ENCODE data around the gene ENTPD1.
"Not testable (repeated sequence)": the region's sequence is repeated elsewhere in the genome, so short reads cannot be mapped to it uniquely, and the experiment has no call there.

Gene ENTPD1

DNA sequence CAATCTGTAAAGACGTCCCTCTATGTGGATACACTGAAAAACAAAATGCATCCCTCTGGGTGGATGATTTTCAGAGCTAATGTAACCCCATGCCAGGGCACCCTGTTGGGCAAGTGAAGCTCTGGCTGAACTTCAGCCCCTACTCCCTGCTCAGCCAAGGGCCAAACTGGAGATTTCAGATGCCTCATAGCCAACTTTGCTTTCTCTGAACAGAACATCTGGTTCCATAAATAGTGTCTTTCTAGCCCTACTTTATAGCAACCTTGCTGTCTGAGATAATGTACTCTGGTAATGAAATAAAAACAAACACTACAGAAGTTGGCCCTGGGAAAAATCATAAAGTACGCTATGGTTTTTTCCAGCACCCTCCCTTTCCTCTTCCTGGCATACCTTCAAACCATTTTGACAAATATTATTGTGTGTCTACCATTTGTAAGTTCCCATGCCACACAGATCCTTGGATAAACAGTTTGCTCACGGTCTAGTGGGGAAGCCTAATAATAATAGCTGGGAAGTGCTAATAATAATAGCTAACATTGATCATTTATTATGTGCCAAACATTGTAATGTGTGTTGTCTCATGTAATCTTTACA, 3.4 kb downstream of the ENTPD1 start:
- DNase-seq (ENCODE audit: low read depth), result no peak

DNA sequence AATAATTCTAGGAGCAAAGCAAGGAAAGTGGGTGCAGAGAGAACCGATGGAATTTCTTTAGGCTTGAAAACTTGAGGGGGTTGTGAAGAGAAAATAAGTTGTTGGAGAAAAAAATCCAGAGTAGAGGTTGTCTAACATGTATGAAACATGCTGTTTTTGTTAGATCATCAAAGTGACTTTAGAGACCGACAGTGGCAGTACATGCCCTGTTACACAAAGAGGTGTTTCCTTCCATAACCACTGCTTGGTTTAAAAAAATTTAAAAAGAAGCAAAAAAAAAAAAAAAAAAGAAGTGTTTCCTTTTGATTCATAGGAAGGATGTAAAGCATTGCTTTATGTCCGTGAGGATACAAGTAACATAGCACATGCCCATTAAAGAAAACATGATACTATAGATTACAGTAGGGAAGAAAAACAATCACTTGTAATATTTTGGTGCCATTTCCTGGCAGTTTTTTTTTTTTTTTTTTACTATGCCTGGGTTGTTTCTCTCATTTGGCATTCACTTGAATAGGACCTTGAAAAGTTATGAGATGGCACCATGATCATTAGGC, 6.1 kb downstream of the ENTPD1 start:
- DNase-seq (ENCODE audit: low read depth), result no peak

DNA sequence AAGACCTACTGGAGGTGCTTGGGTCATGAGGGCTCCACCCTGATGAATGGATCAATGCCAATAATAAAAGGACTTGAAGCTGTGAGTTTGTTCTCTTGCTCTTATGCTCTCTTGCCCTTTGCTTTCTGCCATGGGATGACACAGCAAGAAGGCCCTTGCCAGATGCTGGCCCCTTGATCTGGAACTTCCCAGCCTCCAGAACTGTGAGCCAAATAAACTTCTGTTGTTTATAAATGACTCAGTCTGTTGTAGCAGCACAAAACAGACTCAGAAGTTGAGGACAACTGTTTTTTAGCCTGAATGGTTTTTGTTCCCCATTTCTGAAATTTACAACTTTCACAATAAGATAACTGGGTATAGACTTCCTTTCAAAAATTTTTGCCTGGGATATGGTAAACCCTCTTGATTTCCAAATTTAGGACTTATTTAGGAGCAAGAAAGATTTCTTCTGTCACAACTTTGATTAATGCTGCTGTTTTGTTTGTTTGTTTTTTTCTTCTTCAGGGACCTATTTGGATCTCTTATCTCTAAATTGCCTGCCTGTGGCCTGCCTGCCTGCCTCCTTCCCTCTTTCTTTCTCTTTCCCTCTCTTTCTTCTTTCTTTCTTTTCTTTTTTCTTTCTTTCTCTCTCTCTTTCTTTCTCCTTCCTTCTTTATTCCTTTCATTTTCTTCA, 12.1 kb downstream of the ENTPD1 start:
- DNase-seq (ENCODE audit: low read depth), result no peak

DNA sequence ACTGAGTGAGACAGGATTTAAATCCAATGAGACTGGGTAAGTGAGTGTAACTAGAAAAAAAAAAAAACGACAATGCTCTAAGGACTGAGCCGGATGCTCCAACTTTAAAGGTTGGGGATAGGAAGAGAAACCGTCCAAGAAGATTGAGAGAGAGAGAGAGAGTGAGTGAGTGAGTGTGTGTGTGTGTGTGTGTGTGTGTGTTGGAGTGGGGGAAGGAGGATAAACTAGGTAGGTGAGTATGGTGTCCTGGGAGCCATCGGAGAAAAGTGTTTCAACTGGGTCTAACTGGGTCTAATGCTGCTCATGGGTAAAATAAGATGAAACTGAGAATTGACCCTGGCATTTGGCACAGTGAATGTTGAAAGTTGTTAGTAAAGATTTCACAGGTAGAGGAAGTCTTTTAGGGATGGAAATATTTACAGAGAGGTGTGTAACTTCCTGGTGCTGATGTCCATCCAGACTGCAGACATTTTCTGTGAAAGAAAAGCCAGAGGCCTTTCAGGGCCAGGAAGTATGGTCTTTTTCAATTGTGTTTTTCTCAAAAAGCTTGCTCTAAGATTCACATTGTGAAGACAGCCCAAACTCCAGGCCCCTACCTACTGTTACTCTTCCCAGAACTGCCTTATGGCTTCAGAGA, 14.2 kb downstream of the ENTPD1 start:
- no peak for DNase-seq (ENCODE audit: low read depth)

DNA sequence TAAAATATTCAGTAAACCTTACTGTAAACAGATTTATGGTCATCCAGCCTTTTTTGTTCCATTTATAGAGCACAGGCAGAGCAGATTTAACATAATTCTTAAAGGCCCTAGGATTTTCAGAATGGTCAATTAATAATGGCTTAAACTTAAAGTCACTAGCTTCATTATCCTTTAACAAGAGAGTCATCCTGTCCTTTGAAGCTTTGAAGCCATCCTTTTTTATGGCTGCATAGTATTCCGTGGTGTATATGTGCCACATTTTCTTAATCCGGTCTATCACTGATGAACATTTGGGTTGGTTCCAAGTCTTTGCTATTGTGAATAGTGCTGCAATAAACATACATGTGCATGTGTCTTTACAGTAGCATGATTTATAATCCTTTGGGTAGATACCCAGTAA, 17.5 kb downstream of the ENTPD1 start:
- not testable (repeated sequence) for DNase-seq (ENCODE audit: low read depth)

DNA sequence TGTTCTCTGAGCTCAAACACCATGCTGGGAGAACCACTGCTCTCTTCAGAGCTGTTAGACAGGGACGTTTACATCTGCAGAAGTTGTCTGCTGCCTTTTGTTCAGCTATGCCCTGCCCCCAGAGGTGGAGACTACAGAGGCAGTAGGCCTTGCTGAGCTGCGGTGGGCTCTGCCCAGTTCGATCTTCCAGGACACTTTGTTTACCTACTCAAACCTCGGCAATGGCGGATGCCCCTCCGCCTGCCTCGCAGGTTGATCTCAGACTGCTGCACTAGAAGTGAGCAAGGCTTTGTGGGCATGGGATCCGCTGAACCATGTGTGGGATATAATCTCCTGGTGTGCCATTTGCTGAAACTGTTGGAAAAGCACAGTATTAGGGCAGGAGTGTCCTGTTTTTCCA, 21.7 kb downstream of the ENTPD1 start:
- not testable (repeated sequence) for DNase-seq (ENCODE audit: low read depth)

DNA sequence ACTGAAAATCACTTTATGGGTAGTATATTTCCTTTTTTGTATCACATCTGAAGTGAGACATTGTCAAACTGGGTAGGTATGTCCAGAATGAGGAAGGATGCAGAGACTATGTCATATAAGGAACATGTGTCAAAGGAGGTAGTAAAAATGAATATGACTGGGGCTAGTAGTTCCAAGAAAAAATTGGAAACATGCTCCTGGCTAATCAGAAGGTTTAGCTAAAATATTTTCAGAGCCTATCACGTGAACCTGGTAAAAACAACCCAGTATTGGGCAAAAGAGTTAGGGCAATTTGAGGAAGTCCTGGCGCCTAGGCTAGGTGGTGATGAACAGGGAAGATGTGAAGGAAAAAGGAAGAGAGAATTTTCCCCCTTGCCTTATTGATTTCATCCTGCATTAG, 26.4 kb downstream of the ENTPD1 start:
- DNase-seq (ENCODE audit: low read depth), result no peak

DNA sequence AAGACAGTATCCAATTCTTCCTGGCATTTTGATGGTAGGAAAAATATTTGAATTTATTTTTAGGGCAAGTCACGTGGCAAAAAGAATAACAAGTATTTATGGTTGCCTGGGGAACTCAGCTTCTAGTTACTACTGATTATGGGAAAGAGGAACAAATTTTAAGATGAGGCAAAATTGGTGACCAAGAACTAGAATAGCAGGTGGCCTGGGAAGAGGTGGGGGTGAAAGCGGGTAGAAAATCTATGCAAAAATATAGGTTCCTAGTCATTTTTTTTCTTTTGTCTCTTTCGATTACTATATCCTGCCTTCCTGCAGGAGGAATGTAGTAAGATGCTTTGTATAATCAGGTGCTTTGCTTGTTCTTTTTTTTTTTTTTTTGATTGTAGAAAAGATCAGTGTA, 27.8 kb downstream of the ENTPD1 start:
- no peak for DNase-seq (ENCODE audit: low read depth)

DNA sequence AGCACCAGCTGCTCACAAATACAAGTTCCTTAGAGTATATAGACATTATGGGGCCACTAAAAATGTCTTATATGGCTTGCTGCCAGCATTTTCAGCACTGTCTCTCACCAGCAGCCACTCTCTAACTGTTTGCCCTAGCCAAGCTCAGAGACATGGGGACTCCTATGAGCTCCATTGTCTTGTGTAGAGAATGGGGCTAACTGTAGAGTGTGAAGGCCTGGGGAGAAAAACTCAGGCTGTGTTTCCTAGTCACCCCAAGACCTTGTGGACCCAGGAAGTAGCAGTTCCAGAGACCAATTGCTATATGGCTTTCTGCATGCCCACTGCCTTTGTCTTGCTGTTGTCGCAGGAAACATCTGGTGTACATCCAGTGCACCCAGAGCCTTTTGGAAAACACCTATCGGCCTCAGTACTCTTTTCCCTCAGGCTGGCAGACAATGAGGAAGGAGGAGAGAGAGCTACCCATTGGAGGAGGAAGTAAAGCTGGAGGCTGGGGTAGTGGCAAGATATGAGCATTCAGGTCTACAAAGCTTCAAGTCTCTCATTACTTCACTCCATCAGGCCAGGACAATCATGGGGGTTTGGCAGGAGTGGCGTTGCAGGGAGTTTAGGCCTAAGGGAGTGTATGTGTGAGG, 28.4 kb downstream of the ENTPD1 start:
- DNase-seq (ENCODE audit: low read depth), result no peak

DNA sequence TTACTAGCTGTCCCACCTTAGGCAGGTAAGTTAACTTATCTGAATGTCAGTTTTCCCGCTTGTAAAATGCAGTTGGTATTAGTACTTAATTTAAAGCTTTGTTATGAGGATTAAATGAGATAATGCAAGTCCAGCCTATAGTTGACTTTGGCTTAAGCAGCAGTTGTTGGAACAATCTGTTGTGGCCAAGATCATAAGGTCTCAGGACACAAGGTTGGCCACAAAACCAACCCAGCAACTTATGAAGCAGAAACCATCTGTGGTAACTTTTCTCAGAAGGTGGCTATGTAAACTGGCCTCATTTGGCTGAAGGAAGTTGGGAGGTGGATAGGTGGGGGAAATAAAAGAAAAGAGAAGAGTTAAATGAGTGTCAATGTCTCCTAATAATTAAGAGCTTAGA, 29.4 kb downstream of the ENTPD1 start:
- no peak for DNase-seq (ENCODE audit: low read depth)

DNA sequence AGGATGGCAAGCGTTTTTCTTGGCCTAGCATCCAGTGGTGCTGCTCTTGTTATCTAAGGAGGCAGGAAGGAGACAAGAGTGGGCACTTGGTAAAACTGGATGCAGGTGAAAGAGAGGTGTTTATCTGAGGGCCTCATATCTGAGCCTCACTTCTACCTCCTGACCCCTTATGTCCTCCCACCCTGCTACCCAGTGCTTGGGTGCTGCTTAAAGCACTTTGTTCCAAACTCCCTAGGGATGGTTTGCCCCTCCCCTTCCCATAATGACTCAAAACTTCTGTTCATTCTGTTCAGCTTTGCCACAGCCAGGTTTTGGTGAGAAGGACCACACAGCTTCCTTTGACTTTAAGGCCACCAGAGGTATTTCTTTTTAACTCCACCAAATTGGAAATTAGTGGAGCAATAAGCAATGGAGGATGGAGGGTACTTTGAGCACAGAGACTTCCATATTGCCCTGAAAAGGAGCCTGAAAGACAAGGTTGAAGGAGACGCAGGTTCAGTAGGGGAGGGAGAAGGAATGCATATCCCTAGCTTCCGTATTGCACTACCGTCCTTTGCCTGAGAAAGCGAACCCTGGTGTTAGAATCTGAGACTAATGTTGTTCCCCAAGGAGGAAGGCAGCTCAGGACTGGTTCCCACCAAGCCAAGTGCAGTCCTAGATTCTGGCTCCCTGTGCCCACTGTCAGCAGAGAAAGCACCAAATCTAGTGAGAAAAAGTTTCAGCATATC, 30.1 kb downstream of the ENTPD1 start:
- DNase-seq (ENCODE audit: low read depth), result no peak

DNA sequence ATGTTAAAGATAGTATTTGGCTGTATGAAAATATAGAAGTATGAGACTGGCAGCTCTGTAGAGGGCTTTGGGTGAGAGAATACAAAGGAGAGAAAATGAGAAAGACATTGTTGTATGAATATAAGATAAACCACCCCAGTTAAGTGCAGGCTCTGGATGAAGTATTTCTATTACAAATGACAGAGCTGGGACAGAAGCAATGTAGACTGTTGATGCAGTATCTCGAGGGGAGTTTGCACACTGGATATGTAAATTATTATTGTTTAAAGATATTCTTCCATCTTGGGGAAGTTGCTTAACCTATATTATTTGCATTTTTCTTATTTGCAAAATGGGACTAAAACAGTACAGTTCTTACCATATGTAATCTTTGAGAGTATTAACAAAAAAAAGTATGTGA, 31.5 kb downstream of the ENTPD1 start:
- no peak for DNase-seq (ENCODE audit: low read depth)

DNA sequence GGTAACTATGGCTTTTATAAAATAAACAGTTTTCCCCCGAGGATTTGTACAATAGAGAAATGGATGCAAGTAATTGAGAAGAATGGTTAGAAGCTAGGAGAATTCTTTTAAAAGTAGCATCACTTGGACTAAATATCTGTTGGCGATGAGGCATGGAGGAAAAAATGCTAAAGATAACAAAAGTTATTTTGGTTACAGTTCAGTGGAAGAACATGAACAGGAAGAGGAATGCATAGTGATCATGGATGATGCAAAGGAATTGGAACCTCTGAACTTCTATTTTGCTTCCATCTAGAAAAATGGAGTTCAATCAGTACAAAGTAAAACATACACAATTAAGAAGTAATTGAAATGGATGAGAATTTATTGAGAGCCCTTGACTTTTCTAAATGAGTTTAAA, 32.9 kb downstream of the ENTPD1 start:
- DNase-seq (ENCODE audit: low read depth), result peak; percentile 68

DNA sequence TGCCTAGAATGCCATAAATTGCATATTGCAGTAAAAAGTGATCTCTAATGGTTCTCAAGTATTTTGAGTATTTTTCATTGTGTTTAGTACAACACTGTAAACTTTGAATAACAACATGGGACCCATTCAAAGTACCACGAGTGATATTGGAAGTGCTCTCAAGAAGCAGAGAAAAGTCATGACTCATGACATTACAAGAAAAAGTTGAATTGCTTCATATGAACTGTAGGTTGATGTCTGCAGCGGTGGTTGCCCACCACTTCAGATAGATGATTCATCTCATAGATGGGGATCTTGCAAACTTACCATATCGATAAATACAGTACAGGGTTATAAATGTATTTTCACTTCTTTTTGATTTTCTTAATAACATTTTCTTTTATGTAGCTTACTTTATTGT, 33.9 kb downstream of the ENTPD1 start:
- no peak for DNase-seq (ENCODE audit: low read depth)

DNA sequence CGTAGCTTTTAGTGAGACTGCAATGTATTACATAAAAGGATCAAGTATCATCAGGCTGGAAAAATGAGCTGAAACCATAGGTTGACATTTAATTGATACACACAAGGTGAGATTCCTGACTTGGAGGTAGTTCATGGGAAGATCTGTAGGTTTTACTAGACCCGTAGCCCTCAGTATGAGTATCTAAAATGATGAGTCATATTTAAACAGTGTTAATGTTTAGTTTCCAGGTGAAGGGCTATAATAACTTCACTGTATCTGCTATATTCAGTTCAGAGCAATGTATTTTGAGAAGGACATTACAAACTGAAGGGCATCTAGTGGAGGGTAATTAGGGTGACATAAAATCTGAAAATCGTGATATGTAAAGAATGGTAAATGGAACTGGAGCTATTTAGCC, 35.0 kb downstream of the ENTPD1 start:
- DNase-seq (ENCODE audit: low read depth), result no peak

DNA sequence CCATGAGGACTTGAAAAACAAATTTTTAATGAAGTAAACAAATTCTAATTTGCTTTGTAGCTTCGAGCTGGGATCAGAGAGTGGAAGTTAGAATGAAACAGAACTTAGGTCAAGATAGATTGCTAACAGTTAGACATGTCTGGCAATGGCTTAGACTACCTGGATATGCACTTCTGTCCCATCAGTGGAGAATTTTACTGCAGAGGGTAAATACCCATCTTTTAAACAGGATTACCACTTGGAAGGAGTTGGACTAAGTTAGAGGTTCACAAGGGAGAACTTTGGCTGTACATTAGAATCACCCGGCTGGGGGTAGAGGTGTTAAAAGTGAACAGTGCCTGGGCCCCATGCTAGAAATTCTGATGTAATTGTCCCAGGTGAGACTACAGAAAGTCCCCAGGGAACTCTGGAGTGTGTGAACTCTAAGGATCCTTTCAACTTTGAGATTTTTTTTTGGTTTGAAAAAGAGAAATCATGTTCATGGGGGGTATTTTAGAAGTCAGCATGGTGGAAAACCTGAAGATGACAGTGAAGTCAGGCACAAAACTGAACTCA, 35.5 kb downstream of the ENTPD1 start:
- no peak for DNase-seq (ENCODE audit: low read depth)

DNA sequence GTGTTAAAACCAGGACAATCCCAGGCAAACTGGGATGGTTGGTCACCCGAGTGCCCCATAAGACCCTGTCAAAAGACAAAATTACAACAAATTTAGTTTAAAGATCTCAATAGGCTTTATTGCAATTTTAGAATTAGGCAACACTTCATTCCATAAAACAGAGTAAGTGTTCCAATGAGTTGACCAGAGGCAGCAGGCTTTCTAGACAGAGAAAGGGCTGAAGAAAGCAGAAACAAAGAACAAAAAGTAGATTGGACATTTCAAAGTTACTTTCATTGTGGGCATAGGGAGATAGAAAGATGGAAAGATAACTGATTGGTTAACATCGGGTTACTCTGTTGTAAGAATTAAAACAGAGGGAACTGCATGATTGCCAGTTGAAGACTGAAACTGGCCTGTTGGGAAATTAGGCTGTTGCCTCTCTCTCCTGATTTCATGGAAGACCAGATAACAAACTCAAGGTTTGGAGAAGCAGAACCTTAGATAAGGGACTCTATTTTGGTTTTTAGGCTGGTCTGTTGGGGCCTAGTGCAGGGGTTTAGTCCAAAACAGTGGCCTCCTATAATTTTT, 36.3 kb downstream of the ENTPD1 start:
- no peak for DNase-seq (ENCODE audit: low read depth)

DNA sequence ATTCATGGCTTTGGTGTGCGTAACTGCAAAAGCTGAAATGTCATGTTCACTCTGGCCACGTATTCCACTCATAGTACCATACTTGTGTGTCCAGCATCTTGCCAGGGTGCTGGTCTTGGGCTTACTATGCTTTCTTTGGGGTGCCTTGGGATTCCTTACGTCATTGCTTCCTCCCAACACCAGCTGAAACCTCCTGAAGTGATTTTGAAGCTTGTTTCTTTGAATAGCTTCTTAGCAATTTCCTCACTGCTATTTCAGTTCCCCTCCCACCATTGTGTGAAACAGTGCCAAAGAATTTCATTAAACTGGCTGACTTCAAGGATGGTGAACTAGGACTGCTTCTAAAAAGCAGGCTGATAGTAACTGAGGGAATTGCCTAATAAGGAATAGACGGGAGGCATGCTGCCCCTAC, 36.9 kb downstream of the ENTPD1 start:
- peak; percentile 52 for DNase-seq (ENCODE audit: low read depth)

DNA sequence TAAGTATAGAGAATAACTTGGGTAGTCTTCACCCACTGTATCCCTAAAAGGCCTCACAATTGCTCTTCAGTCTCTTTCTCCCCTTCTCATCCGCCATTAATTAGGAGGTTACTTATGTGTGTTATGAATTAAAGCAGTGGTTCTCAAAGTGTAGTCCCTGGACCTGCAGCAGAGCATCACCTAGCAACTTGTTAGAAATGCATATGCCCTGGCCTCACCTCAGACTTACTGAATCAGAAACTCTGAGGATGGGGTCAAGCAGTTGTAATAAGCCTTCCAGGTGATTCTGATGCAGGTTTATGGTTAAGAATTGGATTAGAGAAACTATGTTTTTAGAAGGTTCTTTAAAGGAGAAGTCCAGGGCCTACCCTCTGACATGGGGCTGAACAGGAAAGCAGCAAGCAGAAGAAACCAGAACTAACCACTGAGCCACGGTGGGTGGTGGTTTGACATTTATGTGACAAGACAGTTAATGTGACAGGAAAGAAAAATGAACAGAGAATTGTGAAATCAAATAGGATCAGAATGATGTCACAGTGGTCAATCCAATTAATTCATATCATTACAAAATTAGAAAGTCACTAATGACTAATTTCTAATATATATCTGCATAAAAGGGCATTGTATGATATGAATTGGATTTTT, 37.6 kb downstream of the ENTPD1 start:
- no peak for DNase-seq (ENCODE audit: low read depth)

DNA sequence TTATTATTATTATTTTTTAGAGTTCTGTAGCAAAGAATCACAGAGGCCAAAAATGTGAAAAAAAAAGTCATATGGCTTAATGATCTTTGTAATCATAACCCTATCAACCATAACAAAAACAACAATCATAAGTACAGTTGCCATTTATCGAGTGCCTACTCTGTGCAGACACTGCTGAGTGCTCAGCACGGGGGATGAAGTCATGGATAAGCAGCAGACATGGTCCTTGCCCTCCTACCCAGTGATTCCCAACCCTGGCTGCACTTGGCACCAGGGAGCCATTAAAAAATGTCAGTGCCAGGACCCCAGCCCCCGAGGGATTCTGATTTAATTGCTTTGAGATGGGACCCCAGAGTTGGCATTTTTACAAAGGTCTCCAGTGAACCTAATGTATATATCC, 38.2 kb downstream of the ENTPD1 start:
- DNase-seq (ENCODE audit: low read depth), result no peak

DNA sequence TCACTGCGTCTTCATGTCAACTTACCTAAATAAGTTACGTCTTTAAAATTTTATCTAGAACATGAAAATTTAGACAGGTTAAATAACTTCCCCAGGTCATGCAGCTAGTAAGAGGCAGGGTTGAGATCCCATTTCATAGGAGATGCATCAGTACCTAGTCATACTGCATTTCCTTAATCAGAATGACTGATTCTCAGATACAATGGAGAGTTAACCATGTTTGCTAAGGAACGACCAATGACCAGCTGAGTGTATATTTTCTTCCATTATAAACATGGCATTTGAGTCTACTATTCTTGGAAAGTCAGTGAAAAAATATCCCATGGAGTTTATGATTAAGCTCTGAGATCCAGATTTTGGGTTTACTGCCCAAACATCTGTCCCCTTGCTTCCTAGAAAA, 39.6 kb downstream of the ENTPD1 start:
- DNase-seq (ENCODE audit: low read depth), result no peak
